ENCODE data around the gene MAN1B1.

The MAN1B1 gene

DNA sequence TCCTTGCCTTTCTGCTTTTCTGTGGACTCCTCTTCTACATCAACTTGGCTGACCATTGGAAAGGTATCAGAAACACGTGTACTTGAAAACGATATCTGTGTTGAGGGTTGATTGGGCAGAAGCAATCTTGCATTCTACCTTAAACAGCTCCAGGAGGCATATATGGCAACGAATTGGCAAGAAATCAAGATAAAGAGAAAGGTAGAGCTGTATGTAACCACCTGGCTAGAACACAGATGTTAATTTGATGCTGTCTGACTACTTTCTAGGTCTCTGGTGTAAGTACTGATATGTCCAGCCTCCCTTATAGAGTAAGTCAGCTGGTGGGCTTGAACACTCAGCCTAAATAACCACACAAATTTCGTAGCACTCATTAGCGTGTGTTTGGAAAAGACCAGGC lies 1.3 kb downstream of the MAN1B1 start:
- no peak for DNase-seq

DNA sequence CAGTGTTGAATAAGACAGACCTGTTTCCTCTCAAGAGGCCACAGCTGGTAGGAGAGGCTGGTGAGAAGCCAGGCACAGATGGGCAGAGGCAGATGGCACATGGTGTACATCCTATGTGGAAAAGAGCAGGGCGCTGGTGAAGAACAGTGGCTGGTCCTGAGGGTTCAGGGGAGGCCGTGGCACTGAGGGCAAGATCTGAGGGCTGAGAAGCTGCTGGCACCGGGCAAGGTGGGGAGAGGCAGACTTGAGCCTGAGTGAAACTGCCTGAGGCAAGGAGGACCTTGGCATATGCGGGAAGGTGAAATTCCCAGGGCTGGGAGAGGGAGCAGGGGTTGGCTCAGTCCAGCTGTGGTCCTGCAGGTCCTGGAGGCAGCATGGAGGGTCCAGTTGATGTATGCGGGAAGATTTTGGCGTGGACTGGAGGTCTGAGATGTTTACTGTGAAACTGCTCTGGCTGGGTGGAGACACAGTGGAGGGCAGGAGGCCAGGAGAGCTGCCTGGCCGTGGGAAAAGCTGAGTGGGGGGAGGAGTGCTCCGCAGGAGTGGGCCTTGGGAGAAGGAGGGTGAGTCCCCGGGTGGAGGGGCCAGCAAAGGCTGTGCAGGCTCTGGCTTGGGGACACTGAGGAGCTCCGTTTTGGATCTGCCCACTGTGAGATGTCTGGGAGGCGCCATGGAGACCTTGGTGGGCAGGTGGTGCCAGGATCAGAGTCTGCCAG lies 2.6 kb downstream of the MAN1B1 start:
- no peak for DNase-seq

DNA sequence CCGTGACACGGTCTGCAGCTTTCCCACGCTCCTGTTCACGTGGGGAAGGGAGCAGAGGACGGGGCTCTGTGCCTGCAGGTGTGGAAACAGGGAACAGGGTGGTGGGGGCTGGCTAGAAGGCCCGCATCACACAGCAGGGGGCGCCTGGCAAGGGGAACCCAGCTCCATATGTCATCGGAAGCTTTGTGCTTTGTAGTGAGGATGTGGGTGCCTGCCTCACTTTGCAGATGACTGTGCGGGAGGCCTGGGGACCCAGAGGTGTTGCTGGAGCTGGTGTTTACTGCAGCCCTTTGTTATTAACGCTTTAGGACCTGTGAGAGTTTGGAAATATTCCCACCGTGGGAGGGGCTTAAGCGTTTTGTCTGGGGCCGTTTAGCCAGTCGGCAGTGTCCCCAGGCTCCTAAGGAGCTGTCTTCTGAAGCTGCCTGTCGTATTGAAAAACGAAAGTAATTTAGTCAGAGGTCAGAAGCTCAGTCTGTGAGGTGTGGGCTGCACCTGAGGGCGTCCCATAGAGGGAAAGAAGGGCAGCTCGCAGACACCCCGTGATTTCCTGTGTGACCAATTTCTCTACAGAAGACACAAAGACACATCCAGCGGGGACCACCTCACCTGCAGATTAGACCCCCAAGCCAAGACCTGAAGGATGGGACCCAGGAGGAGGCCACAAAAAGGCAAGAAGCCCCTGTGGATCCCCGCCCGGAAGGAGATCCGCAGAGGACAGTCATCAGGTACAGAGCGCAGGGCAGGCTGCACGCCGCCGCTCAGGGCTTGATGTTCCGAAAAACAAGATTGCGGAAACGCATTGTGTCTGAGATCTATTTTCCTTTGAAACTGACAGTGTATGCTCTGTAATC lies 9.1 kb downstream of the MAN1B1 start:
- DNase-seq = peak; percentile 89 to 91

DNA sequence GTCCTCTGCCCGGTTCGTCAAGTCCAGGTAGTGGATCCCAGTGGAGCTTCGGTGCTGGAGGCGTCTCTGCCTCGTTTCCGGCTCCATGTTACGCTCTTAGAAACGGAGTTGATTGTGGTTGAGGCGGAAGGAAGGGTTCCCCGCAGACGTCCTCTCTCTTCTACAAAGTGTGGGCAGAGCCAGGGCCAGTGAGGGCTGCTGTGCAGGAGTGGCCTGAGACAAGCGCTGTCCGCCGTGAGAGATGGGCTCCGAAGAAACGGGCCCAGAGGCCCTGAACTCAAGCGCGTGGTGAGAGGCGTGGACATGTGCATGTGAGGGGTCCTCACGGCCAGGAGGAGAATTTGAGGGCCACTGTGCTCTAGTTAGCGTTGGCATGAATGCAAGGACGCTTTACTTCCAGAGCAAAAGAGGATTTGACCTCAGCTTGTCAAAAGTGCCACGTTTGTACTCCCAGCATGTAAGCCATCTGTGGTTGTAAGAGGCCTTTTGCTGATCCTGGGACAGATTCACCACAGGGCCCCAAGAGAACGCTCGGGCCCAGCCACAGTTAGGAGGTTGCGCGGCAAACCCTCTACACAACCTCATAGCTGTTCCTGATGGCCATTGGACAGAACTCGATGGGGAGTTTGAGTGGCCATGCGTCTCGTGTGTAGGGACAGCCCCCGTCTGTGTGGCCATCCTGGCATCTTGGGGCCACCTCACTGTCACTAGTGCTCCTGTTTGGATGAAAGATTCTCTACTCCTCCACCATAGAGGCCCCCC lies 10.2 kb downstream of the MAN1B1 start:
- no peak for DNase-seq

DNA sequence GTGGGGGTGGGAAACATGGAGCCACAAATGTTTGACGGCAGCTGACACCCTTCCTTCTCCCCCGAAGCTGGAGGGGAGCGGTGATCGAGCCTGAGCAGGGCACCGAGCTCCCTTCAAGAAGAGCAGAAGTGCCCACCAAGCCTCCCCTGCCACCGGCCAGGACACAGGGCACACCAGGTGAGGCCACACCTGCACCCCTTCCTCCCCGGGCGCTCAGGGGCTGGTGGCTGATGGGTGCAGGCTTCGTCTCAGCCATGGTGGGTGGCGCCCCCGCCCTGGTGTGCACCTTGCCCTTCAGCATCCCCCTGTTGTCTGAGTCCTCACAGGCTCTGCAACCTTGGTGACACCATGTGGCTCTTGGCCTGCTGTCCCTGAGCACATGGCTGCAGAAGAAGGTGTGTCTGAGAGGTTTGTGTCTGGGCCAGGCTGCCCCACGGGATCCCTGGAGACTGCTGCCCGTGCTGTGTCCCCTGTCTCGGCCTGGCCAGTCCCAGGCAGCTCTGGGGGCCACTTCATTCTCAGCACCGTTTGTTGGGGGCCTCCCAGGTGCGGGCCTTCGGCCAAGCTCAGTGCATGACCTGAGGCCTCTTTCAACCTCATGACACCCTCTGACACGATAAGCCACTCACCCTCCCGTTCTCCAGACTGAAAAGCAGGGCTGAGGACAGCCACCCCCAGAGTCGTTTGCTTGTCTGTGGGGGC lies 11.1 kb downstream of the MAN1B1 start:
- DNase-seq = no peak

DNA sequence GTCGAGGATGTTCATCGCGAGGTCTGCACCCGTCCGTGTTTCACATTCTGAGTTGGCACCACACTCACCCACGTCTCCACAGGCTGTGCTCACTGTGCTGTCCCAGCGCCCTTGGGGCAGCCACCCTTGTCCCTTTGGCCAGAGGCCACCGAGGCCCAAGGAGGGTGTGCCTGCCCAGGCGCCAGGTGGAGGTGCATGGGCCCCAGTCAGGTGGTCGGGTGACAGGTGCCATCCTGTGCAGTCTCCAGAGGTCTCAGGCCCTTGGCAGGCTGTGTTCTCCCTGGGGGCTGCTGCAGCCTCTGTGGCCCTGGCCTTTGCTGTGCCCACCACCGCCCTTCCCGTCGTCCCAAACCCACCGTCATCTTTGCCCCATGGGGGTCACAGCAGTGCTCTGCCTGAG lies 12.4 kb downstream of the MAN1B1 start:
- no peak for DNase-seq

DNA sequence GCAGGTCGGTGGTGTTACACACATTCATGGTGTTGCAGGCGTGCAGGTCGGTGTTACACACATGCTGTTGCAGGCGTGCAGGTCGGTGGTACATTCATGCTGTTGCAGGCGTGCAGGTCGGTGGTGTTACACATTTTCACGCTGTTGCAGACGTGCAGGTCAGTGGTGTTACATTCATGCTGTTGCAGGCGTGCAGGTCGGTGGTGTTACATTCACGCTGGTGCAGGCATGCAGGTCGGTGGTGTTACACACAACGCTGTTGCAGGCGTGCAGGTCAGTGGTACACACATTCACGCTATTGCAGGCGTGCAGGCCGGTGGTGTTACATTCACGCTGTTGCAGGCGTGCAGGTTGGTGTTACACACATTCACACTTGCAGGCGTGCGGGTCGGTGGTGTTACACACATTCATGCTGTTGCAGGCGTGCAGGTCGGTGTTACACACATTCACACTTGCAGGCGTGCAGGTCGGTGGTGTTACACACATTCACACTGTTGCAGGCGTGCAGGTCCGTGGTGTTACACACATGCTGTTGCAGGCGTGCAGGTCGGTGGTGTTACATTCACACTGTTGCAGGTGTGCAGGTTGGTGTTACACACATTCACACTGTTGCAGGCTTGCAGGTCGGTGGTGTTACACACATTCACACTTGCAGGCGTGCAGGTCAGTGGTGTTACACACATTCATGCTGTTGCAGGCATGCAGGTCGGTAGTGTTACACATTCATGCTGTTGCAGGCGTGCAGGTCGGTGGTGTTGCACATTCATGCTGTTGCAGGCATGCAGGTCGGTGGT lies 16.6 kb downstream of the MAN1B1 start:
- no peak for DNase-seq

DNA sequence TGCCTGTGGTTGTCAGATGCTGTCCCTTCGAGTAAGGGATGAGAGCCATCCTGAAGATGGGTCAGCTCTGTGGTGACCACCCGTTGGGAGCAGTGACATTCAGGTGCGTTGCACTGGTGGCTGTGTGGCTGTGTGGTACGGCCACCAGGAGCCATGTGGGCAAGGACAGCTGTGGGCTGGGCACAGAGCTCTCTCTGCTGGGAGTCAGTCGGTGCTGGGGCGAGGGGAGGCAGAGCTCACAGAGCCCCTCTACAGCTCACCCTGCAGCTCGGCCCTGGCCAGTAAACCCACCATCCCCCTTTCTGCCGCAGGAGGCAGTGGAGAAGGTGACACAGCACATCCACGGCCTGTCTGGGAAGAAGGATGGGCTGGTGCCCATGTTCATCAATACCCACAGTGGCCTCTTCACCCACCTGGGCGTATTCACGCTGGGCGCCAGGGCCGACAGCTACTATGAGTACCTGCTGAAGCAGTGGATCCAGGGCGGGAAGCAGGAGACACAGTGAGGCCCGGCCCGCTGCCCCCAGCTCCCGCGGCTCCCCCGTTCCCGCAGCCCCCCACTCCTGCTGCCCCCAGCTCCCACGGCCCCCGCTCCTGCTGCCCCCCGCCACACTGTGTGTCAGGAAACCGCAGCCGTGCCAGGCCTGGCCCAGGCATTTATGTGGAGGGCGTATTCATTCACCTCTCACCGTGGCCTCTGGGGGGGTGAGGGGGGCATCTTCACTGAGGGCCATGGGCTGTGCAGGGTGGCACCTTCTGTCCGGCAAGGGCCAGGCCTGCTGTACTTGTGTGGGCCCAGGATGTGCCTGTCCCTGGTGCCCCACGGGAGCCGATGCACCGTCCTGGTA lies 19.3 kb downstream of the MAN1B1 start:
- DNase-seq = no peak

DNA sequence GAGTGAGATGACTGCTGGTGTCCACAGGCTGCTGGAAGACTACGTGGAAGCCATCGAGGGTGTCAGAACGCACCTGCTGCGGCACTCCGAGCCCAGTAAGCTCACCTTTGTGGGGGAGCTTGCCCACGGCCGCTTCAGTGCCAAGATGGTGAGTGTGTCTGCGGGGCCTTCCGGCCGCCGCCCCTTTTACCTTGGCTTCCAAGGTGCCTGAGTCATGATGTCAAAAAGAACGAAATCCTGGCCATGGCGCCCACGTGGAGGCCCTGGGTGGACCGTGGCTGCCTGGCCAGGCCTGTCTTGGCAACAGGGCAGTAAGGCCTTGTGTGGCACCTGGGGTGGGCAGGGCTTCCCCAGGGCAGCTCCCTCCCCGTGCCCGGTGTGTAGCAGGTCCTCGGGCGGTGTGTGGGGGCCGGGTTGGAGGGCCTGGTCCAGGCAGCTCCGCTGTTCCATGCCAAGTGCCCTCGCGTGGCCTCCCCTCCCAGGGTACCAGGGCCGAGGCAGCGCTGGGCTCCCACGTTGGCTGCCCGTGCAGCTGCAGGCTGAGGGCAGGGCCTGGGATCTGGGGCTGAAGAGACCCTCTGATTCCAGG lies 20.0 kb downstream of the MAN1B1 start:
- DNase-seq = no peak

DNA sequence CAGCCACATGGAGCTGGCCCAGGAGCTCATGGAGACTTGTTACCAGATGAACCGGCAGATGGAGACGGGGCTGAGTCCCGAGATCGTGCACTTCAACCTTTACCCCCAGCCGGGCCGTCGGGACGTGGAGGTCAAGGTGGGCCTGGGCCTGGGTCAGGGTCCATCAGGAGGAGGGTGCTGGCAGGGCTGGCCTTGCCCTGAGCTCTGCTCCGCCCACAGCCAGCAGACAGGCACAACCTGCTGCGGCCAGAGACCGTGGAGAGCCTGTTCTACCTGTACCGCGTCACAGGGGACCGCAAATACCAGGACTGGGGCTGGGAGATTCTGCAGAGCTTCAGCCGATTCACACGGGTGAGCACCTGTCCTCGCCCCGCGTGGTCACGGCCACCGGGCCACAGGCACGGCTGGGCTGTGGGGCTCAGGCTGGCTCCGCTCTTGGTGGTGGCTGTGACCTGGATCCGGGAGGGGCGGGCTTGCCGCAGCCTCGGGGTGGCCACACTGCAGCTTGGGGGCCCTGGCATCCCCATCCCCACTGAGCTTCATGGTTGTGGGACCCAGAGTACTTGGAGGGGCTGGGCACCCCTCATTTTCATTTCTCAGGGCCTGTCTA lies 20.6 kb downstream of the MAN1B1 start:
- DNase-seq = no peak

DNA sequence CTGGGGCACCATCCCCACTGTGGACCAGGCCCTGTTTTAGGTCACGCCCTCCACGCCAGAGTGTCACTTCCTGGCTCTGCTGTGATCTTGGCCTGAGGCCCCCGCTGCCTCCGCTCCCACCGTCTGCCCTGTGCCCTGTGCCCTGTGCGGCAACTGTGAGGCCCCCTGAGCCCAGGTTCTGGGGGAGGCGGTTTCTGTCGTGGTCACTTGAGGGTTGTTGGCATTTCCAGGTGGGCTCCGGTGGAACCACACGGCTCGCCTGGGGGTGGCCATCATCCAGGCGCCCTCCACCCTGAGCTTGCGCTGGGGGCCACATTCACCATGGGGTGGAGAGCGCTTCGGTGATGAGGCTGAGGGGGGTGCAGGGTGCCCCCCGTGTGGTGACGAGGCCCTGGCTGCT lies 21.2 kb downstream of the MAN1B1 start:
- no peak for DNase-seq

DNA sequence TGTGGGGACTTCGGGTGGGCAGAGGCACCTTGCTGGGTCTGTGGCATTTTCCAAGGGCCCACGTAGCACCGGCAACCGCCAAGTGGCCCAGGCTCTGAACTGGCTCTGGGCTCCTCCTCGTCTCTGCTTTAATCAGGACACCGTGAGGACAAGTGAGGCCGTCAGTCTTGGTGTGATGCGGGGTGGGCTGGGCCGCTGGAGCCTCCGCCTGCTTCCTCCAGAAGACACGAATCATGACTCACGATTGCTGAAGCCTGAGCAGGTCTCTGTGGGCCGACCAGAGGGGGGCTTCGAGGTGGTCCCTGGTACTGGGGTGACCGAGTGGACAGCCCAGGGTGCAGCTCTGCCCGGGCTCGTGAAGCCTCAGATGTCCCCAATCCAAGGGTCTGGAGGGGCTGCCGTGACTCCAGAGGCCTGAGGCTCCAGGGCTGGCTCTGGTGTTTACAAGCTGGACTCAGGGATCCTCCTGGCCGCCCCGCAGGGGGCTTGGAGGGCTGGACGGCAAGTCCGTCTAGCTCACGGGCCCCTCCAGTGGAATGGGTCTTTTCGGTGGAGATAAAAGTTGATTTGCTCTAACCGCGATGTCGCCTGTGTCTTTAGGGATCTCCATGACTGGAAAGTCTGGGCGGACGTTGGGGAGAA lies 21.9 kb downstream of the MAN1B1 start:
- DNase-seq = no peak

DNA sequence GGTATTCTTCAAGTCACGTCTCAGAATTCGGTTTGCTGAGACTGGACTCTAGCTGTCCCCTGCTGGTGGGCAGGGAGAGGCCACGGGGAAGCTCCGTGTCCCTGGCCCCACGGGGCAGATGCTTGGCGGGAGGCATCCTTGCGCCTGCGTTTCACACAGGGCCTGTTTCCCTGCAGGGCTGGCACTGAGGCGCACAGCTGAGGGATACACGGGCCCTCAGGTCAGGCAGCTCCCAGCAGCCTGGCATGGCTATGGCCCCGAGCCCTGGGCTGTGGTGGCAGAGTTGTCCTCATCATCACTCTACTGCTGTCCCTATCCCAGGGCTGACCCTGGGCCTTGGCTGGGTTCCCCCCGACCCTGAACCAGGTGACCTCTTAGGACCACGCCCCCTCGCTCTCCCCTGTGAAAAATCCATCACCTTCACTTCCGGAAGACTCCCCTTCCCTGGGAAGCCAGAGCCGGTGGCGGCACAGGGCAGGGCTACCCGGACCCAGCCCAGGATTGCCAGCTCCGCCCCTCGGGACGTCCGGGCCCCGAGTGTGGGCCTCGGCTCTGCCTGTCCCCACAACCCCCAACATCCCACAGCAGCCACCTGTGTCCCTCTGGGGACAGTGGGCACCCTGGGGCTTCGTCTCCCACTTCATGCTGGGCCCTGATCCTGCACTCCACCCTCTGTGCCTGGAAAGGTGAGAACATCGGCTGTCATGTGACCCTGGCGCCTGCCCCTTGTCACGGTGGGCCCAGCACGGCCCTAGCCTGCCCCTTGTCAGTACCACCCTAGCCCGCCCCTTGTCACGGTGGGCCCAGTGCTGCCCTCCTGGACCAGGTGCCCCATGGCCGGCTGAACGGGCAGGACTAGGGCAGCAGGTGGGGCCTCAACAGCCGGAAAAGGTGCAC lies 22.7 kb downstream of the MAN1B1 start:
- DNase-seq = no peak

DNA sequence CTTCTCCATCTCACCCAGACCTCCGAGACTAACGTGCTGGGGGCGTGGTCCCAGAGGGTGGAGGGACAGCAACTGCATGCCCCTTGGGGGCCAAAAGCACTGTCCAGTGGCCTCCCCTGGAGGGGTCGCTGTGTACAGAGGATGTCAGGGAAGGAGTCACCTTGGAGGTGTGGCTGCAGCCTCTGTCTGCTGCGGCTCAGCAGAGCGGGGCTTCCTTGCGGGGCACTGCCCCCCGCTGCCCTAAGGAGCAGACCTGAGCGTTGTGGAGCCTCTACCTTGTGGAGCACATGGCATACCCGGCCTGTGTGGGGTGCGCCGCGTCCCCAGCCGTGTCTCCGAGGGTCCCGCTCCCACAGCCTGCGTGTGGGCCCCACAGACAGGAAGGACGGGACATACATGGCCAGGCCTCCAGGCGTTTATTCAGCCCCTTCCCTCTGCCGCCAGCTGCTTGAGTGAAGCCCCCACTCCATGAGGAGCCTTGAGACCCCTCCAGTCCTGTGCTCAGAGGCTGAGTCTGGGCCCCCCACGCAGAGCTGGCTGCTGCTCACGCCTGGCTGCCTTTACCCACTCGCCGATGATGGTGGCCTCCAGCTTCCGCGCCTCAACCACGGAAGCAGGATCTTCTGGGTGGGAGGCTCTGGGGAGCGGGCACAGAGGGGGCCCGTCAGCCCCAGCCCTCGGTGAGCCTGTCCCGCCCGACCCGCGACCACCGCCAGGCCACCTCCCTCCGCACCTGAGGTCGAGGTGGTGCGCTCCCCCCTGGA lies 23.5 kb downstream of the MAN1B1 start:
- no peak for DNase-seq

DNA sequence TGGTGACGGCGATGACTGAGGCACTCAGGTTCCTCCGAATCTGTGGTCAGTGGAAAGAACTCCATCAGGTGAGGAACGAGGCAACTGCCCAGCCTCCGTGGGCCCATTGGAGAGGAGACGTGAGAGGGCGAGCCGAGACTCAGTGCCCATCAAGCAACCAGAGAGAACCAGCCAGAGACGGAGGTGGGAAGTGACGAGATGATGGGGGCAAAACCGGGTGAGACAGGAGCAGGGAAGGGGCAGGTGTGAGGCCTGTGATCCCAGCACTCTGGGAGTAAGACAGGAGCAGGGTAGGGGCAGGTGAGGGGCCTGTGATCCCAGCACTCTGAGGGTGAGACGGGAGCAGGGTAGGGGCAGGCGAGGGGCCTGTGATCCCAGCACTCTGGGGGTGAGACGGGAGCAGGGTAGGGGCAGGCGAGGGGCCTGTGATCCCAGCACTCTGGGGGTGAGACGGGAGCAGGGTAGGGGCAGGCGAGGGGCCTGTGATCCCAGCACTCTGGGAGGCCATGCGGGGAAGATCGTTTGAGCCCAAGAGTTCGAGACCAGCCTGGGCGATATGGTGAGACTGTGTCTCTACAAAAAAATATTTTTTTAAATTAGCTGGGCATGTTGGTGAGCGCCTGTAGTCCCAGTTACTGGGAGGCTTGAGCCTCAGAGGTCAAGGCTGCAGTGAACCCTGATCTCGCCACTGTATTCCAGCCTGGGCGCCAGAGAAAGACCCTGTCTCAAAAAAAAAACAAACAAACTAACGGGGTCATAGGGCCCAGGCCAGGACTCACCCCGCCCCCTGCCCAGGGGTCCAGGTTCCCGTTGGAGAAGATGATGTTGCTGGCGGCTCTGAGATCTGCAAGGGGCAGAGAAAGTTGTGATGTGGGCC lies 24.4 kb downstream of the MAN1B1 start:
- DNase-seq = no peak

DNA sequence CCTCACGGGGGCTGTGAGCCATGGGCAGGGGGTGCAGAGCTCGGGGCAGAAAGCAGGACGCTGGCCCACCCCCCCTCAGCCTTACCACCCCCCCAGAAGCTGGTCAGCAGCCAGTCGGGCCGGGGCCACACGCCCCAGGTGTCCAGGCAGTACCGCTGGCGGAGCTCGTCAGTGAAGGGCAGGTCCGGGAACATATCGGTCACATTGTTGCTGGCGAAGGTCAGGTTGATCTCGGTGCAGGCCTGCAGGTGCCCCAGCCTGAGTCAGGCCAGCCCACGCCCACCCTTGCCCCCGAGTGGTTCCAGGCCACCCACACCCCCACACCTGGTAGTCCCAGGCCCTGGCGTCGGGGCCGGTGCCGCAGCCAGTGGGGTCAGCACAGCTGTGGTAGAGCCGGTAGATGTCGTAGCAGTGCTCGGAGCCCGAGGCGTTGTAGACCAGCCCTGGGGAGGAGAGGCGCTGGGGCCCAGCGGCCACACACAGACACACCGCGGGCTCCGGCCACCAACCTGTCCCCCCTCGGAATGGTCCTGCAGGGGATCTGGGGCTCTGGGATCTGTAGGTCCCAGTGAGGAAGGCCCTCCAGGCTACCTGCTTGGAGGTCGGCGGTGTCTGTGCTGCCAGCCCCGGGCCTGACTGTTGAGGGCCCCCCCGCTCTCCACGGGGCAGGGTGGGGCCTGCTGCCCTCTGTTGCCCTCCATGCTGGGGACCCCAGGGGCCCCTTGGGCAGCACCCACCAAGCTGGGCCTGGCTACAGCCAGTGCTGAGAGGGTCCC lies 25.2 kb downstream of the MAN1B1 start:
- no peak for DNase-seq

All from activated T-cell treated with anti-CD3 and anti-CD28 coated beads, Interleukin-2, amount 50 U/mL, for 48 hours (primary cell).